HEK293T (cell line): ENCODE measurements around the gene PDE6B.

Source experiments
- ARNT ChIP-seq: fragments of 450-650 bp; IDR thresholded peaks from 2 replicates; pipeline ENCODE4 v1.6.1; 2017; ENCODE audit warnings: mild to moderate bottlenecking
- BHLHE40 ChIP-seq: fragments of 450-650 bp; IDR thresholded peaks from 2 replicates; pipeline ENCODE4 v1.6.1; 2016; ENCODE audit warnings: mild to moderate bottlenecking, moderate library complexity, borderline replicate concordance
- ELF4 ChIP-seq: fragments of 450-650 bp; IDR thresholded peaks from 2 replicates; pipeline ENCODE4 v1.6.1; 2017; ENCODE audit warnings: antibody characterized with exemption
- FOXA1 ChIP-seq: fragments of 450-650 bp; IDR thresholded peaks from 2 replicates; pipeline ENCODE4 v1.6.1; 2016; ENCODE audit warnings: mild to moderate bottlenecking
- FOXM1 ChIP-seq: fragments of 450-650 bp; IDR thresholded peaks from 2 replicates; pipeline ENCODE4 v1.6.1; 2017; ENCODE audit warnings: mild to moderate bottlenecking, borderline replicate concordance
- HDGF ChIP-seq: fragments of 450-650 bp; IDR thresholded peaks from 2 replicates; pipeline ENCODE4 v1.6.1; 2017; ENCODE audit warnings: antibody characterized with exemption, borderline replicate concordance
- LEF1 ChIP-seq: fragments of 450-650 bp; IDR thresholded peaks from 2 replicates; pipeline ENCODE4 v1.6.1; 2017; ENCODE audit warnings: mild to moderate bottlenecking, borderline replicate concordance
- PKNOX1 ChIP-seq: fragments of 450-650 bp; IDR thresholded peaks from 2 replicates; pipeline ENCODE4 v1.6.1; 2016
- SUZ12 ChIP-seq: fragments of 450-650 bp; IDR thresholded peaks from 2 replicates; pipeline ENCODE4 v1.6.1; 2016; ENCODE audit warnings: mild to moderate bottlenecking
- TARDBP ChIP-seq: fragments of 450-650 bp; IDR thresholded peaks from 2 replicates; pipeline ENCODE4 v1.6.1; 2016
- ZNF384 ChIP-seq: fragments of 450-650 bp; IDR thresholded peaks from 2 replicates; pipeline ENCODE4 v1.6.1; 2016

DNA sequence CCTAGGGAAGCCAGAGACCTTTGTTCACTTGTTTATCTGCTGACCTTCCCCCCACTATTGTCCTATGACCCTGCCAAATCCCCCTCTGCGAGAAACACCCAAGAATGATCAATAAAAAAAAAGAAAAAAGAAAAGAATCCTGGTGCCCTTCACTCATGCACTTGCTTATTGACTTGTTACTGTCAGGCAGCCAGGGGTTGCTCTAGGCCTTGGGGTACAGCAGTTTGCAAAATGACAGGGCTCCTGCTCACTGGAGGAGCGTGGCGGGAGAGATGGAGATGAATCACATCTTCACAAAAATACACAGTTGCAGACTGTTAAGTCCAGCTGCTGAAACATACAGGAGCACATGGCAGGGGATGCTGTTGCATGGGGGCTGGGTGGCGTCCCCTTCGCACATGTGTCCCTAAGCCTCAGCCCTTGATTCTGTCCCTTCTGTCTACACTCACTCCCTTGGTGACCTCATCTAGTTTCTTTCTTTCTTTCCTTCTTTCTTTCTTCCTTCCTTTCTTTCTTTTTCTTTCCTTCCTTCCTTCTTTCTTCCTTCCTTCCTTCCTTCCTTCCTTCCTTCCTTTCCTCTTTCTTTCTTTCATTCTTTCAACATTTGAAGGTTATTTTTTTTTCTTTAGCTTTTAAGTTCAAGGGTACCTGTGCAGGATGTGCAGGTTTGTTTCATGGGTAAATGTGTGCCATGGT is 32.4 kb upstream of the PDE6B start:
- no peak for TF ChIP-seq FOXA1
- TF ChIP-seq PKNOX1, result no peak
- no peak for TF ChIP-seq SUZ12
- no peak for TF ChIP-seq HDGF
- no peak for TF ChIP-seq TARDBP
- no peak for TF ChIP-seq LEF1
- no peak for TF ChIP-seq ELF4
- no peak for TF ChIP-seq FOXM1
- no peak for TF ChIP-seq BHLHE40
- no peak for TF ChIP-seq ZNF384
- no peak for TF ChIP-seq ARNT
